ENCODE measurements around the gene CPT2.
"Not testable (repeated sequence)": the region's sequence is repeated elsewhere in the genome, so short reads cannot be mapped to it uniquely, and the experiment has no call there.

CPT2 gene

DNA sequence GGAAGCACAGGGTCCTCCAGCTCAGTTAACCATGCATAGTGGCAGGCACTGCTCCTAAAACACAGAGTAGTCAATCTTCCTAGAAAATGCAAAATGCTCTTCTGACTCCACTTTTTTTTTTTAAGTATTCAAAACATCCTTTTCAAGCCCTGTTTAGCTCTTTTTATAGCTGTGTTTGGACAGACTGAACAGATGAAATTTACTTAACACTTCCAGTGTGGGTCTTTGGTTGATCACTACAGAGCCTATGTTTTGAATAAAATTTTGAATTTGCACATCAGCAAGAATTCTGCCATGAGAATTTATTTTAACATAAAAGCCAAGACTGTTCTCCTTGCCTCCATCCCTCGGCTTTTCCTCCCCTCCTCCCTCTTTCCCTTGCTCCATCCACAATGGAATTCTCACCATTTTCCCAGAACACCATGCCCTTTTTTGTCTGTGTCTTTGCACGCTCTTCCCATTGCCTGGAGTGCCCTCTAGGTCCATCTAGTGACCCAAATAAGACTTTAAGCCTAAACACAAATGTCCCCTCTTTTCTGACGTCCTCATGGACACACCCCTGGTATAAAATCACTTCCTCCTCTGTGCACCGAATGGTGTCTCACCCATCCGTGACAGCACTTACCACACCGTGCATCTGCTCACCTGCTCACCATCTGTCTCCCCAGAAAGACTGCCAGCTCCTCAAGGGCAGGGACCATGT is 24.0 kb upstream of the CPT2 start:
- Mint-ChIP-seq H3K4me1 (ENCODE audit: low read depth) (peaks cover 4% of the 10 kb centered on the region), H3K27ac (no peak overlapping the region), H3K4me3 (no peak overlapping the region)

GRCh38 chr1:53174971-53175913 is 21.4 kb upstream of the CPT2 start:
- no peaks in the 10 kb centered on the region for H3K9me3 Mint-ChIP-seq (ENCODE audit: low read depth)
- H3K4me1 Mint-ChIP-seq (ENCODE audit: low read depth), result peaks cover 4% of the 10 kb centered on the region
- no peak overlapping the region for H3K27ac Mint-ChIP-seq
- peaks cover 7% of the 10 kb centered on the region for H3K27me3 Mint-ChIP-seq
- H3K4me3 Mint-ChIP-seq, result no peak overlapping the region
- no peaks in the 10 kb centered on the region for H3K36me3 Mint-ChIP-seq

More for the DNA sequence above, 24.0 kb upstream of the CPT2 start:
- Mint-ChIP-seq H3K36me3 (no peaks in the 10 kb centered on the region), H3K9me3 (ENCODE audit: low read depth) (no peaks in the 10 kb centered on the region), H3K27me3 (peaks cover 6% of the 10 kb centered on the region)

DNA sequence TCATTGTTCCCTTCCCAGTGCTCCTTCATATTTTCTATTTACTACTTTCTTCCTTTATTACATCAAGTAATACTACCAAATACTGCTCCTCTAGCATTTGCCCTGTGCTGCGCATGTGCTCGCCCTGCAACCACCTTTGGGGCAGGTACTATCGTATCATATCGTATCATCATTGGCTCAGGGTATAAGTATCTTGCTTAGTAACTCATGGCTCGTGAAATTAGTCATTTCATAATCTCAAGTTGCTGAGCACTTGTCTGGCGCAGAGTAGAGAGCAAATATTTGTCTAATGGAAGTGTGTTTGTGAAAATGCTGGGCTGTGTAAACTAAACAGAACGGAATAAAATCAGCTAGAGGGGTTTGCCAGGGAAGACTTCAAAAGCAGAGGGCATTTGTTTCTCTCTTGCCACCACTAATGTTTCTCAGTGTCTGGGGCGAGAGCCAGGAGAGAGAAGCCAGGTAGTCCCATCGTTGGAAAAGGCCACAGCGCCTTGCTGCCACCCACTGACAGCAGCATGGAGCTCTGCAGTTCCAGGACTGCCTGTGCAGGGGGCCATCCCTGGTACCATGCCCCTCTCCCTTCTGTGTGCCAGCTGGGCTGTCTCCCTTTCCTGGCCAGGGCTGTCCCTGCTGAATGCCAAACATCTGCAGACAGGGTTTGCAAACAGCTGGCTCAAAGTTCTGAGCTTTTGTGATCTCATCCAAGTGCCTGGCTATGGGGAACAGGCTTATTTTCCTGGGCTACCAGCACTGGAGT is 20.0 kb upstream of the CPT2 start:
- no peak overlapping the region for H3K27ac Mint-ChIP-seq
- peaks cover 4% of the 10 kb centered on the region for H3K4me1 Mint-ChIP-seq (ENCODE audit: low read depth)
- peaks cover 7% of the 10 kb centered on the region for H3K27me3 Mint-ChIP-seq
- H3K4me3 Mint-ChIP-seq, result no peak overlapping the region
- no peaks in the 10 kb centered on the region for H3K9me3 Mint-ChIP-seq (ENCODE audit: low read depth)
- H3K36me3 Mint-ChIP-seq, result no peaks in the 10 kb centered on the region

DNA sequence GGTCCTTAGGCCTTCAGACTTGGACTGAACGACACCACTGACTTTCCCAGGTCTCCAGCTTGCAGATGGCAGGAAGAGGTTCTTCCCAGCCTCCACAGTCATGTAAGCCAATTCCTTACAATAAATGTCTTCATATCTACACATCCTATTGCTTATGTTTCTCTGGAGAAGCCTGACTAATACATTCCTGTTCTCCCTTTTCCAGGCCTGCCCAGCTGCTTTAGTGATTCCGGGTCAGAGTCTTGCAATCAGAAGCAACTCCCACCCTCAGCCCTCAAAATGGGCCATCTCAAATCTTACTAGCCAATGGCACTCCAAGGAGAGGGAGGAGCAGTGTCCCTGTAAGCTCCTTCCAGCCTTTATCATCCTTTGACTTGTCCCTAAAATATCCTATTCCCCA is 16.4 kb upstream of the CPT2 start:
- Mint-ChIP-seq H3K9me3 (ENCODE audit: low read depth) (no peaks in the 10 kb centered on the region), H3K4me1 (ENCODE audit: low read depth) (no peaks in the 10 kb centered on the region), H3K4me3 (no peak overlapping the region), H3K27ac (no peak overlapping the region), H3K27me3 (peaks cover 5% of the 10 kb centered on the region), H3K36me3 (no peaks in the 10 kb centered on the region)

- no peaks in the 10 kb centered on the region for H3K9me3 Mint-ChIP-seq (ENCODE audit: low read depth)
- no peaks in the 10 kb centered on the region for H3K4me1 Mint-ChIP-seq (ENCODE audit: low read depth)
- no peak overlapping the region for H3K27ac Mint-ChIP-seq
- peaks cover 2% of the 10 kb centered on the region for H3K27me3 Mint-ChIP-seq
- H3K36me3 Mint-ChIP-seq, result no peaks in the 10 kb centered on the region
- no peak overlapping the region for H3K4me3 Mint-ChIP-seq
These were observed 15.7 kb upstream of the CPT2 start for GRCh38 chr1:53180951-53181350.

DNA sequence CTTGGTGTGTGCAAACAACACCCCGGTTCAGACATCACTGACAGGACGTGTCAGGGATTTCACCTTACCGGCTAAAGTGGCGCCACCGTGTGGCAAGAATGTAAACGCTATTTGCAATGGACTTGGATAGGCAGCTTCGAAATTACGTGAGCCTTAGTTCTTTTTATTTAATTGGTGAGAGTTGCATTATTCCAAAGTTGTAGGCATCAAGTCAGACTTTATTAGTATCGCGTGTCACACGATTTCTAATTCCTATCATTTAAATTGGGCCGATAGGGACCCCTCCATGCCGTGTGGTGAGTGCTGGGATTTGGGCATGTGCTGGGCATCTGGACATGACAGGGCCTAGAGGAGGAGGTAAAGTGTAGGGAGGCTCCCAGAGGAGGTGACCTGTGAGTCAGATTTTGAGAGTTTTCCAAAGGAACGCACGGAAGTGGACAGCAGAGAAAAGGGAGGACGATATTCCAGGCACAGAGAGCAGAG is 14.5 kb upstream of the CPT2 start:
- Mint-ChIP-seq H3K4me3 (no peak overlapping the region), H3K27ac (no peak overlapping the region), H3K9me3 (ENCODE audit: low read depth) (no peaks in the 10 kb centered on the region), H3K36me3 (no peaks in the 10 kb centered on the region), H3K4me1 (ENCODE audit: low read depth) (no peaks in the 10 kb centered on the region), H3K27me3 (peaks cover 2% of the 10 kb centered on the region)

- Mint-ChIP-seq H3K4me1 (ENCODE audit: low read depth) (no peaks in the 10 kb centered on the region), H3K36me3 (no peaks in the 10 kb centered on the region), H3K27me3 (peaks cover under 1% of the 10 kb centered on the region), H3K27ac (no peak overlapping the region), H3K9me3 (ENCODE audit: low read depth) (no peaks in the 10 kb centered on the region), H3K4me3 (no peak overlapping the region)
These were observed 13.9 kb upstream of the CPT2 start for GRCh38 chr1:53182716-53183094.

DNA sequence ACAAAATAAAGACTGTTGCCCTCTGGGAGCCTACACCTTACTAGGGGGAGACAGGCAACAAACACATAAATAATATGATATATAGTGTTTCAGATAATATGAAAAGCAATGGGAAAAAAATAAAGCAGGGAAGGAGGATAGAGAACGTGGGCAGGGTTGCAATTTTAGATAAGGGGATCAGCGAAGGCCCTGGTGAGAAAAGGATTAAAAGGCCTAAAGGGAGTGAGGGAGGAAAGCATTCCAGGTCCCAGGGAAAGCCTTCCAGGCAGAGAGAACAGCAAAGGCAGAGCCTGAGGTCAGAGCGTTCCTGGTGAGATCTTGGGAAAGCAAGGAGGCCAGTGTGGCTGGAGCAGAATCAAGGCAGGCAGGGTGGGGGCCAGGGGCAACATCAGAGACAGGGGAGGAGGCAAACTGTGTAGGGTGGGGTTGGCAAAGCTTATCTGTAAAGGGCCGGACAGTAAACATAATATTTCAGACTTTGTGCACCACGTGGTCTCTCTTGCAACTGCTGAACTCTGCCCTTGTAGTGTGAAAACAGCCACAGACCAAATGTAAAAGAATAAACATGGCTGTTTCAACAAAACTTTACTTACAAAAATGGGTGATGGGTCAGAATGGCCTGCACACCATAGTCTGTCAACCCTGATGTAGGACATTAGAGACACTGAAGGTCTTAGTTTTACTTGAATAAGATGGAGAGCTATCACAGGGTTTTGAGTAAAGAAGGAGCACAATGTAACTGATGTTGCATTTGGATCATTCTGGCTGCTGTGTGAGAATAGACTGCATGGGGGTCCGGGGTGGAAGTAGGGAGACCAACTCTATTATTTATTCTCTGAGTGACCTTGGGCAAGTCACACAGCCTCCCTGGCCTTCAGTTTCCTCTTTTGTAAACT is 13.3 kb upstream of the CPT2 start:
- Mint-ChIP-seq H3K4me3 (no peak overlapping the region), H3K9me3 (ENCODE audit: low read depth) (no peaks in the 10 kb centered on the region), H3K36me3 (no peaks in the 10 kb centered on the region), H3K4me1 (ENCODE audit: low read depth) (no peaks in the 10 kb centered on the region), H3K27me3 (no peaks in the 10 kb centered on the region), H3K27ac (no peak overlapping the region)

DNA sequence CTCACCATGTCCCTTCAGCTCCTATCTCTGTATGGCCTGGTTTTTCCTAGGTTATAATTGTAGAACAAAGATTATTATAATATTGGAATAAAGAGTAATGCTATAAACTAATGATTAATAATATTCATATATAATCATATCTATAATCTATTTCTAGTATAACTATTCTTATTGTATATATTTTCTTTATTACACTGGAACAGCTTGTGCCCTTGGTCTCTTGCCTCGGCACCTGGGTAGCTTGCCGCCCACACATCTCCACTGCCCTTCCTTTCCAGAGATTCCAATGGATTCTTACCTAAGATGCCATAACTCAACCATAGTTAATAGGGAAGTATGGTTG is 10.7 kb upstream of the CPT2 start:
- not testable (repeated sequence) for H3K27ac Mint-ChIP-seq; H3K4me1 Mint-ChIP-seq (ENCODE audit: low read depth); H3K36me3 Mint-ChIP-seq; H3K4me3 Mint-ChIP-seq; H3K27me3 Mint-ChIP-seq; H3K9me3 Mint-ChIP-seq (ENCODE audit: low read depth)

DNA sequence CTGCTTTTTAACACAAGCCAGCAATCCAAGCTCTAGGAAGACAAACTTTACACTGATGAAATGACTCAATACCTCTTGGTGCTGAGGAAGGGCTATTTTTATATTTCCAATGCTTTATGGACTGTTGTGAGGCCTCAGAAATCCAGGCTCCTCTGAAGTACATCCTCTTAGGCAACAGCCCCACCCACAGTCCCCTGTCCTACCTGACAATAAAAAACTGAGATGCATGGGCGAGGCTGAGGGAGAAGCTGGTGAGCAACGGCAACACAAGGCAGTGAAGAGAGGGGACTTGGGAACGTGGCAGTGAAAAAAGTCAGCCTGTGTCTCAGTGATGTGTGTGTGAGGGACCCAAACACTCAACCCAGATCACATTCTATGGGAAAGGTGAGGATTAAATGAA is 10.1 kb upstream of the CPT2 start:
- Mint-ChIP-seq H3K36me3 (no peaks in the 10 kb centered on the region), H3K9me3 (ENCODE audit: low read depth) (no peaks in the 10 kb centered on the region), H3K27me3 (no peaks in the 10 kb centered on the region), H3K4me1 (ENCODE audit: low read depth) (no peaks in the 10 kb centered on the region), H3K4me3 (no peak overlapping the region), H3K27ac (no peak overlapping the region)

DNA sequence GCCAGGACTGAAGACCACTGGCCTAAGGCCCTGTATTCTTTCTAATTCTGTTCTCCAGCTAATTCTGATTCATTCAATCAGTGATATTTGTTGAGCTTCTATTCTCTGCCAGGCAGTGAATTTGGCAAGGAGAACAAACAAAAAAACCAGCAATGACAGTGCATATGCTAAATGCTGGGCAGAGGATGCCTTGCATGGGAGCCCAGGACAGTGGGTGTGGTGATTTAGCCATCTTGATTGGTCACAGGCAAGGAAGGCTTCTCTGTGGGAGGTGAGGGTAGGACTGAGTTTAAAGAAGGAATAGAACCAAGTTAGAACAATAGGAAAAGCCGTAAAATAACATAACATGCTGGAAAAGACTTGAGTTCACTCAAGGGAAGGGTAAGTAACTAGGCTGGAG is 9.2 kb upstream of the CPT2 start:
- no peak overlapping the region for H3K4me3 Mint-ChIP-seq
- no peaks in the 10 kb centered on the region for H3K36me3 Mint-ChIP-seq
- H3K4me1 Mint-ChIP-seq (ENCODE audit: low read depth), result no peaks in the 10 kb centered on the region
- H3K27me3 Mint-ChIP-seq, result no peaks in the 10 kb centered on the region
- H3K9me3 Mint-ChIP-seq (ENCODE audit: low read depth), result no peaks in the 10 kb centered on the region
- H3K27ac Mint-ChIP-seq, result no peak overlapping the region

GRCh38 chr1:53188099-53188498 is 8.5 kb upstream of the CPT2 start:
- Mint-ChIP-seq H3K36me3 (no peaks in the 10 kb centered on the region), H3K4me1 (ENCODE audit: low read depth) (no peaks in the 10 kb centered on the region), H3K27ac (no peak overlapping the region), H3K9me3 (ENCODE audit: low read depth) (no peaks in the 10 kb centered on the region), H3K27me3 (no peaks in the 10 kb centered on the region), H3K4me3 (no peak overlapping the region)

GRCh38 chr1:53189061-53189460 is 7.6 kb upstream of the CPT2 start:
- Mint-ChIP-seq H3K9me3 (ENCODE audit: low read depth) (no peaks in the 10 kb centered on the region), H3K4me1 (ENCODE audit: low read depth) (no peaks in the 10 kb centered on the region), H3K27me3 (no peaks in the 10 kb centered on the region), H3K4me3 (no peak overlapping the region), H3K27ac (no peak overlapping the region), H3K36me3 (no peaks in the 10 kb centered on the region)

DNA sequence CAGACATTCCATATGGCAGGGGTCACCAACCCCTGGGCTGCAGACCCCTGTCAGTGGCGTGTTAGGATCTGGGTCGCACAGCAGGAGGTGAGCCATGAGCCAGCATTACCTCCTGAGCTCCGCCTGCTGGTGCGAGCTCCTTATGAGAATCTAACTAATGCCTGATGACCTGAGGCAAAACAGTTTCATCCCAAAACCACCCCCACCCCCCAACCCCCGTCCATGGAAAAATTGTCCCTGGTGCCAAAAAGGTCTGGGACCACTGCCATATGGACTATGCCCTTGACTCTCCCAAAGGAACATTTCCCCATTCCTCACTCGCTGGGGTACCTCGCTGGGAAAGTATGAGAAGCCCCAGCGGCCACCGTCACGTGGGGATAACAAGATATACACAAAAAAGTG is 6.4 kb upstream of the CPT2 start:
- H3K4me3 Mint-ChIP-seq, result no peak overlapping the region
- H3K27me3 Mint-ChIP-seq, result no peaks in the 10 kb centered on the region
- no peak overlapping the region for H3K27ac Mint-ChIP-seq
- no peaks in the 10 kb centered on the region for H3K36me3 Mint-ChIP-seq
- no peaks in the 10 kb centered on the region for H3K9me3 Mint-ChIP-seq (ENCODE audit: low read depth)
- no peaks in the 10 kb centered on the region for H3K4me1 Mint-ChIP-seq (ENCODE audit: low read depth)
